Endothelial cell of umbilical vein (primary cell): ENCODE measurements around the gene PIKFYVE. TPM values are rescaled to one million over a fixed set of nuclear protein-coding genes. Genes with fewer than 3 reads are reported as not detected.
"Not testable (repeated sequence)": the region's sequence is repeated elsewhere in the genome, so short reads cannot be mapped to it uniquely, and the experiment has no call there.

ENCODE experiments used
- BruUV-seq: library from RNA; stranded (reverse); fragments of 400-500 nt; replicated peaks from 2 replicates; lab custom pipeline; 2021; lab: Mats Ljungman, UMichigan
- CTCF ChIA-PET: fragments of 300-600, 350-600 bp; sonication (Branson Sonifier 250); formaldehyde crosslinking; loops from one replicate; lab custom pipeline; 2021; ENCODE audit warnings: antibody characterized with exemption, inconsistent platforms; lab: Charles Lee
- POLR2A ChIA-PET: fragments of 300-600, 350-600 bp; sonication (Branson Sonifier 250); formaldehyde crosslinking; loops from one replicate; lab custom pipeline; 2021; ENCODE audit warnings: antibody characterized with exemption, inconsistent platforms; lab: Charles Lee
- DNase-seq: peaks from one replicate; pipeline ENCODE4 v3.0.0-alpha.2; 2011; ENCODE audit warnings: low read depth, low spot score
- FAIRE-seq: peaks from 2 replicates; lab custom pipeline; 2011; peaks lifted over from hg19 to GRCh38; lab: Jason Lieb, UNC
- H2AFZ ChIP-seq: 2 replicates; pipeline ENCODE4 v1.6.0; 2012; ENCODE audit warnings: low read depth, low read length, control low read depth, inconsistent platforms
- H3K27ac ChIP-seq: 2 replicates; pipeline ENCODE4 v1.5.1; 2011; ENCODE audit warnings: low read depth, mild to moderate bottlenecking, control low read depth, low read length, moderate library complexity; ENCODE audit not compliant: insufficient read depth
- H3K27me3 ChIP-seq, 2 experiments: 2 replicates each; pipeline versions ENCODE4 v1.6.0 to v1.6.1; 2011; ENCODE audit warnings: low read length in 2 of 2, mixed read lengths in 1 of 2; ENCODE audit not compliant: control insufficient read depth in 2 of 2, insufficient read depth in 2 of 2
- H3K36me3 ChIP-seq, 2 experiments: 2 replicates in 1 of 2; 3 replicates in 1 of 2; pipeline ENCODE4 v1.5.1; 2011; ENCODE audit warnings: low read length in 2 of 2, mild to moderate bottlenecking in 1 of 2, moderate library complexity in 1 of 2; ENCODE audit not compliant: control insufficient read depth in 2 of 2, insufficient read depth in 2 of 2; ENCODE audit errors: extremely low read depth in 1 of 2
- H3K4me1 ChIP-seq: 3 replicates; pipeline ENCODE4 v1.5.1; 2011; ENCODE audit warnings: mild to moderate bottlenecking, low read length; ENCODE audit not compliant: control insufficient read depth, insufficient read depth; ENCODE audit errors: extremely low read depth
- H3K4me2 ChIP-seq: 2 replicates; pipeline ENCODE4 v1.6.1; 2011; ENCODE audit warnings: low read length, control low read depth, mixed read lengths; ENCODE audit not compliant: insufficient read depth
- H3K4me3 ChIP-seq, 3 experiments: fragments of 200-600 bp in 1 of 3; sonication (generic), shearing (Covaris generic) in 1 of 3; replicated peaks in 1 of 3; 2 replicates each; pipeline ENCODE4 v1.5.1; 2011 to 2016; ENCODE audit warnings: control low read depth in 3 of 3, low read length in 3 of 3, mild to moderate bottlenecking in 2 of 3, inconsistent platforms in 1 of 3, low read depth in 1 of 3, moderate library complexity in 1 of 3; ENCODE audit not compliant: insufficient read depth in 1 of 3
- H3K79me2 ChIP-seq: 2 replicates; pipeline ENCODE4 v1.6.0; 2012; ENCODE audit warnings: low read length, inconsistent platforms; ENCODE audit not compliant: control insufficient read depth, insufficient read depth
- H3K9ac ChIP-seq: replicated peaks from 2 replicates; pipeline ENCODE3; 2011; ENCODE audit warnings: low read length, control low read depth; ENCODE audit not compliant: insufficient read depth; ENCODE audit errors: extremely low read depth
- H3K9me1 ChIP-seq: replicated peaks from 3 replicates; pipeline ENCODE4 v1.6.0; 2011; ENCODE audit warnings: mild to moderate bottlenecking, low read length; ENCODE audit not compliant: control insufficient read depth, insufficient read depth; ENCODE audit errors: extremely low read depth
- H3K9me3 ChIP-seq: replicated peaks from 2 replicates; pipeline ENCODE4 v1.5.1; 2012; ENCODE audit warnings: low read length, inconsistent platforms; ENCODE audit not compliant: control insufficient read depth, insufficient read depth
- H4K20me1 ChIP-seq: replicated peaks from 2 replicates; pipeline ENCODE3; 2011; ENCODE audit warnings: mild to moderate bottlenecking, low read length; ENCODE audit not compliant: control insufficient read depth, insufficient read depth; ENCODE audit errors: extremely low read depth
- EZH2 ChIP-seq: IDR thresholded peaks from 2 replicates; pipeline ENCODE4 v1.6.1; 2012; ENCODE audit warnings: borderline replicate concordance, low read depth, mild to moderate bottlenecking, moderate library complexity, low read length, inconsistent platforms; ENCODE audit not compliant: severe bottlenecking
- FOS ChIP-seq: IDR thresholded peaks from 2 replicates; pipeline ENCODE4 v1.6.1; 2011; ENCODE audit warnings: mild to moderate bottlenecking, low read length, moderate library complexity, borderline replicate concordance; ENCODE audit not compliant: insufficient read depth
- GATA2 ChIP-seq: IDR thresholded peaks from 2 replicates; pipeline ENCODE4 v1.7.0; 2011; ENCODE audit warnings: low read depth, mild to moderate bottlenecking, moderate library complexity, mixed read lengths, low read length; ENCODE audit not compliant: insufficient read length, insufficient read depth
- dilution Hi-C: fragments of 300-500 bp; cut with MboI; formaldehyde crosslinking; loops from one replicate; pipeline ENCODE4 v1.15.0; 2019; ENCODE audit warnings: low sequenced_read_pairs; ENCODE audit not compliant: extremely low pct_ligation_motif_present
- intact Hi-C: fragments of 100-400 bp; cut with micrococcal nuclease; formaldehyde crosslinking; loops from one replicate; pipeline ENCODE4 v1.10.0; 2022
- polyA plus RNA-seq, 4 experiments: library from polyadenylated mRNA; depleted of rRNA in 3 of 4; stranded (reverse) in 3 of 4; unstranded in 1 of 4; fragments of >200 nt; gene quantifications; 2 replicates each; pipeline versions ENCODE4 v1.2.1 to v1.2.3, GENCODE V29; 2011 to 2012; ENCODE audit warnings: missing spikeins in 1 of 4
- total RNA-seq: library from RNA; stranded (reverse); gene quantifications from 2 replicates; pipeline ENCODE4 v1.2.3, GENCODE V29; 2021

PIKFYVE gene
- total and polyA plus RNA-seq, 2 donors (not counting 3 experiments of a cell fraction or from before 2014, with no cell fraction given), result 9.0 to 28.2 TPM

DNA sequence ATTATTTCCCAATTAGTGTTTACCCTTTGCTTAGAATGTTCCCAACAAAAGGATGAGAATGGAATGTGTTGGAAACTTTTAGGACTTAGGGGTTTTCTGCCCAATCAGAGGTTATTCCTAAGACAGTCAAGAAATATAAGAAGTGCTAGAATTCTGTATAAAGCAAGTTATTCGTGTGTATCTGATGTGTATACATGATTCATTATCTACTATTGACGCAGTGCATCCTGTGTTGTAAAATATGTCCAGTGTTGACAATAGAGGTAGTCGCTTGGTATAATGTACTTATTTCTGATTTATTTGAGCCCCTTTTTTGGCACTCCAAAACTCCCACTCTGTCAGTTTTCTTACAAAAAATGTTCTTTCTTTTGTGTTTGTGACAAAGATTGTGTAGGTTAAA lies 881 bp downstream of the PIKFYVE start:
- Histone ChIP-seq H3K9me3 (no peaks in the 10 kb centered on the region), H3K27me3 (no peaks in the 10 kb centered on the region), H4K20me1 (no peaks in the 10 kb centered on the region), H3K4me2 (peak overlapping the region; percentile 93), H3K79me2 (peaks cover 44% of the 10 kb centered on the region), H3K4me1 (peaks cover 24% of the 10 kb centered on the region), H3K9me1 (no peaks in the 10 kb centered on the region), H3K36me3 (peaks cover 0 to 5% of the 10 kb centered on the region in 2 experiments), H3K4me3 (peak overlapping the region; percentile 92 to 94 (median 94)), H3K27ac (peak overlapping the region; percentile 85), H3K9ac (peak overlapping the region; percentile 96), H2AFZ (no peak overlapping the region)
- FAIRE-seq, result no peak
- TSS peak; percentile 47 for BruUV-seq
- peak; percentile 54 for DNase-seq
- ChIA-PET CTCF (interaction anchor here (2.5 to 3.2 kb wide), 2 partner anchors 13 to 91 kb away, joined by 8 to 62 read pairs; partner anchors contain the start of gene IDH1), POLR2A (interaction anchor here (1.2 kb wide), 1 partner anchor 12 kb away, joined by 8 read pairs; the partner anchor contains the start of gene IDH1)
- dilution Hi-C loops (no loop called here), intact Hi-C loops (loop anchor here (1.0 kb wide), 1 partner anchor 12 kb away; the partner anchor contains the start of gene IDH1)
- no peak for TF ChIP-seq EZH2
- TF ChIP-seq GATA2, result no peak
- TF ChIP-seq FOS, result peak; percentile 13

GRCh38 chr2:208267526-208267925 lies 1.5 kb downstream of the PIKFYVE start:
- H3K9ac ChIP-seq, H3K27me3 ChIP-seq, H4K20me1 ChIP-seq, dilution Hi-C loops, BruUV-seq, H3K36me3 ChIP-seq, POLR2A ChIA-PET, FAIRE-seq, DNase-seq, intact Hi-C loops, H3K9me3 ChIP-seq, H3K27ac ChIP-seq, H3K9me1 ChIP-seq, H2AFZ ChIP-seq: not testable (repeated sequence)
- Histone ChIP-seq H3K4me3 (peak overlapping the region in 1 of 3 experiments; percentile 92), H3K4me1 (peaks cover 24% of the 10 kb centered on the region), H3K4me2 (peak overlapping the region; percentile 93), H3K79me2 (peaks cover 44% of the 10 kb centered on the region)
- CTCF ChIA-PET, result interaction anchor here (3.2 kb wide), 1 partner anchor 14 kb away, joined by 62 read pairs; the partner anchor contains the start of gene IDH1
